Upper lobe of left lung (tissue), 6 donors: ENCODE results near the gene DLG4. TPM values are rescaled to one million over a fixed set of nuclear protein-coding genes. Genes with fewer than 3 reads are reported as not detected.

Experiments
- ATAC-seq, 2 donors: fragments of 200-7000 bp; cut with Tn5 transposase; one replicate each; pipeline ENCODE4 v1.9.1; 2022; ENCODE audit warnings: mild to moderate bottlenecking in 2 of 2, moderate library complexity in 2 of 2; ENCODE audit not compliant: low FRiP score in 2 of 2
- DNase-seq, 2 donors: peaks; one replicate each; pipeline ENCODE4 v3.0.0-alpha.2; 2019 to 2020
- H3K27ac ChIP-seq, 4 donors: fragments of 200-600 bp; sonication (generic); one replicate each; pipeline ENCODE4 v1.5.1; 2016 to 2019
- H3K27me3 ChIP-seq, 4 donors: fragments of 200-600 bp; sonication (generic); one replicate each; pipeline ENCODE4 v1.5.1; 2017 to 2019
- H3K36me3 ChIP-seq, 4 donors: fragments of 200-600 bp; sonication (generic); one replicate each; pipeline ENCODE4 v1.5.1; 2016 to 2019
- H3K4me1 ChIP-seq, 4 donors: fragments of 200-600 bp; sonication (generic); one replicate each; pipeline ENCODE4 v1.5.1; 2018 to 2019
- H3K4me3 ChIP-seq, 4 donors: fragments of 200-600 bp; sonication (generic); one replicate each; pipeline ENCODE4 v1.5.1; 2017 to 2019; ENCODE audit warnings: mild to moderate bottlenecking in 2 of 4, moderate library complexity in 1 of 4
- H3K9me3 ChIP-seq, 4 donors: fragments of 200-600 bp; sonication (generic); one replicate each; pipeline ENCODE4 v1.5.1; 2018 to 2019
- CTCF ChIP-seq, 6 experiments: fragments of 450-650 bp in 4 of 6; fragments of 200-600 bp in 2 of 6; sonication (generic) in 2 of 6; IDR thresholded peaks; one replicate each; pipeline ENCODE4 v1.5.1; 2016 to 2019; ENCODE audit warnings: antibody characterized with exemption in 6 of 6
- EP300 ChIP-seq, 4 donors: sonication (generic); formaldehyde crosslinking; IDR thresholded peaks; one replicate each; pipeline ENCODE4 v1.5.1; 2017; ENCODE audit warnings: antibody characterized with exemption in 4 of 4, control low read depth in 2 of 4
- POLR2A ChIP-seq, 4 donors: fragments of 450-650 bp; IDR thresholded peaks; one replicate each; pipeline ENCODE4 v1.5.1; 2016 to 2017; ENCODE audit warnings: antibody characterized with exemption in 4 of 4, mild to moderate bottlenecking in 2 of 4
- POLR2AphosphoS5 ChIP-seq, 2 donors: sonication (generic); formaldehyde crosslinking; IDR thresholded peaks; one replicate each; pipeline ENCODE4 v1.5.1; 2017; ENCODE audit warnings: antibody characterized with exemption in 2 of 2
- WGBS, 2 donors: methylation state at CpG; one replicate each; pipeline ENCODE4 v1.1.5; 2017 to 2018; 5-methylcytosine and 5-hydroxymethylcytosine counted together
- total RNA-seq, 6 donors: library from RNA; depleted of rRNA in 4 of 6; stranded (reverse); fragments of >200 nt in 4 of 6; gene quantifications; one replicate each; pipeline versions ENCODE4 v1.1.0 to v1.2.1, GENCODE V29; 2016 to 2021
- donor health status: DM: no; HTN: no; CAD: no; lungs with moderate emphysema.
- donor health status: DM: no; HTN: yes; CAD: no; lungs with severe emphysema.

Gene DLG4
- total RNA-seq, 6 donors from 2014 or later: 10.5 to 32.5 (median 19.4) TPM

- Histone ChIP-seq H3K27me3 (no peaks in the 10 kb centered on the region), H3K36me3 (peaks cover 3 to 28% (median 24%) of the 10 kb centered on the region in 4 donors), H3K4me3 (no peak overlapping the region), H3K4me1 (peaks cover 55 to 79% (median 65%) of the 10 kb centered on the region in 4 donors), H3K9me3 (no peaks in the 10 kb centered on the region), H3K27ac (peak overlapping the region in 2 of 4 donors; percentile 99 to 100)
- WGBS, 2 donors: 76 to 91% methylated on average over 6 of the region's 6 CpGs
- TF ChIP-seq POLR2A (IDR thresholded peaks at IDR 0.05) (no peak), CTCF (IDR thresholded peaks at IDR 0.05) (no peak), POLR2AphosphoS5 (IDR thresholded peaks at IDR 0.05) (no peak), EP300 (IDR thresholded peaks at IDR 0.05) (no peak)
- DNase-seq (no peak), ATAC-seq (no peak)
Observed at GRCh38 chr17:7218758-7219157, 878 bp downstream of the DLG4 start.

- H3K27ac ChIP-seq: peak overlapping the region; percentile 47 to 100 (median 82)
- TF ChIP-seq CTCF (IDR thresholded peaks at IDR 0.05) (no peak), POLR2AphosphoS5 (IDR thresholded peaks at IDR 0.05) (no peak), EP300 (IDR thresholded peaks at IDR 0.05) (no peak), POLR2A (IDR thresholded peaks at IDR 0.05) (no peak)
- ATAC-seq (no peak), DNase-seq (no peak)
- H3K4me1 ChIP-seq: peaks cover 59 to 84% (median 66%) of the 10 kb centered on the region in 4 donors
- H3K9me3 ChIP-seq: no peaks in the 10 kb centered on the region
- 65 to 77% methylated on average over 6 of the region's 6 CpGs for WGBS, 2 donors
- H3K36me3 ChIP-seq: peaks cover 0 to 23% (median 18%) of the 10 kb centered on the region in 4 donors
- H3K27me3 ChIP-seq: no peaks in the 10 kb centered on the region
- peak overlapping the region in 2 of 4 donors; percentile 46 to 60 for H3K4me3 ChIP-seq
Observed at GRCh38 chr17:7218166-7218565, 1.5 kb downstream of the DLG4 start.

- H3K27ac ChIP-seq: peak overlapping the region; percentile 47 to 100 (median 82)
- no peaks in the 10 kb centered on the region for H3K27me3 ChIP-seq
- DNase-seq: peak; percentile 42 to 82
- peak overlapping the region; percentile 45 to 60 (median 48) for H3K4me3 ChIP-seq
- peaks cover 59 to 82% (median 66%) of the 10 kb centered on the region in 4 donors for H3K4me1 ChIP-seq
- no peaks in the 10 kb centered on the region for H3K9me3 ChIP-seq
- TF ChIP-seq POLR2A (IDR thresholded peaks at IDR 0.05) (no peak), EP300 (IDR thresholded peaks at IDR 0.05) (no peak), CTCF (IDR thresholded peaks at IDR 0.05) (no peak), POLR2AphosphoS5 (IDR thresholded peaks at IDR 0.05) (no peak)
- peaks cover 0 to 14% (median 10%) of the 10 kb centered on the region in 4 donors for H3K36me3 ChIP-seq
- 1 to 7% methylated on average over 17 to 22 of the region's 32 CpGs for WGBS, 2 donors
- ATAC-seq: no peak
Observed at GRCh38 chr17:7217113-7217987, 2.3 kb downstream of the DLG4 start.

- DNase-seq (no peak), ATAC-seq (no peak)
- Histone ChIP-seq H3K4me3 (peak overlapping the region; percentile 45 to 60 (median 48)), H3K27ac (peak overlapping the region; percentile 47 to 100 (median 82)), H3K4me1 (peaks cover 56 to 73% (median 61%) of the 10 kb centered on the region in 4 donors), H3K27me3 (no peaks in the 10 kb centered on the region), H3K36me3 (peaks cover 0 to 6% (median 3%) of the 10 kb centered on the region in 4 donors), H3K9me3 (no peaks in the 10 kb centered on the region)
- 24 to 28% methylated on average over 7 of the region's 7 CpGs for WGBS, 2 donors
- TF ChIP-seq EP300 (IDR thresholded peaks at IDR 0.05) (no peak), POLR2A (IDR thresholded peaks at IDR 0.05) (no peak), POLR2AphosphoS5 (IDR thresholded peaks at IDR 0.05) (no peak), CTCF (IDR thresholded peaks at IDR 0.05) (no peak)
Observed at GRCh38 chr17:7216242-7217112, 3.2 kb downstream of the DLG4 start.
